ENCODE results near the gene PPFIBP1. TPM values are rescaled to one million over a fixed set of nuclear protein-coding genes. Genes with fewer than 3 reads are reported as not detected.

PPFIBP1 gene
- total and polyA plus RNA-seq, 2 of the 13 experiments (the other 11 are each of a cell fraction or from before 2014, with no cell fraction given), result 16.2 to 21.8 TPM

- TF ChIP-seq SP1 (IDR thresholded peaks at IDR 0.05) (no peak), SP1 (CRISPR knock-in tag; IDR thresholded peaks at IDR 0.05) (no peak), SP5 (CRISPR knock-in tag; IDR thresholded peaks at IDR 0.05; ENCODE audit: borderline replicate concordance, low read depth) (no peak)
Measured at GRCh38 chr12:27531896-27532295, 7.9 kb downstream of the PPFIBP1 start (continued).

DNA sequence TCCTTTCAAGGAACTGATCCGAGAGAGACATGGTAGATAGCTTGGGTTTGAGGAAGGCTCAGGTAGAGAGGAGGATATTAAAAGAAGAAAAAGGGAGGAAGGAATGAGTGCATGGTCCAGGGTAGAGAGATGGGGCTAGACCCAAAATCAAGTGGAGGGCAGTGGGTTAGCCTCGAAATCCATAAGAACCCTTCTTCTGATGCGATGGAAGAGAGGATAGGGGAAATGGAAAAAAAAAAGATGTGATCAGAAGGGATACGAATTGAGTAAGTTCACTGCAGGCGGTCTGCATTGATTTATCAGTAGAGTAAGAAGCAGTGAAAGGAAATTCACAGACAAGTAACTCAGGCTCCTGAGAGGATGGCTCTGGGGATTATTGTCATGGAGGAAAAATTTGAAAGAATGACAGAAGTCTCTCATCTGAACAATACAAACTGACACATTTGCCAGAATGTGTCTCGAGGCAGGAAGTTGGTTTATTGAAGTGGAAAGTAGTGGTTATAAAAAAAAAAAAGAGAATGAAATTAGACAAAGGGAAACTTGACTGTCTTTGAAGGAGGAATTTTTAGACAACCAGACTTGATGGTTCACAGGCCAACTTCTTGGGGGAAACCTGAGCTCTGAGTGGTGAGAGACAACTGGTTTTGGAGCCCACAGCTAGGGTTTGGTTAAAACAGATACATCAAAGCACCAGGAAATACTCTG, 10.2 kb downstream of the PPFIBP1 start:
- intact Hi-C loops (cut with micrococcal nuclease; ENCODE audit: unreplicated experiment), result no loop called here
- H2AFZ ChIP-seq (ENCODE audit: low read length), result no peak overlapping the region
- ChIA-PET POLR2A (no interaction called here), CTCF (ENCODE audit: low intra/inter-chr PET ratio, low total read pairs) (no interaction called here)
- H3K79me2 ChIP-seq (ENCODE audit: insufficient read depth, low read length), result peaks cover 33% of the 10 kb centered on the region
- no peaks in the 10 kb centered on the region for H3K27me3 ChIP-seq (ENCODE audit: control insufficient read depth in 1 of 2, insufficient read depth in 2 of 2, low read length in 2 of 2)
- no peaks in the 10 kb centered on the region for H3K9me3 ChIP-seq (ENCODE audit: low read length)
- DNase-seq (ENCODE audit: low spot score) (no peak), ATAC-seq (no peak), FAIRE-seq (no peak)
- in situ Hi-C loops (cut with HindIII; ENCODE audit: extremely low pct_ligation_motif_present, low pct_unique_long_range_greater_than_20kb), result no loop called here
- no peak overlapping the region for H3K4me3 ChIP-seq (replicated peaks in 1 of 3; ENCODE audit: insufficient read depth in 1 of 3, low read depth in 2 of 3, low read length in 3 of 3)
- WGBS (ENCODE audit: low lambda C conversion rate), result 97% methylated on average over 6 of the region's 6 CpGs
- no peak overlapping the region for H3K9ac ChIP-seq (ENCODE audit: insufficient read depth, low read depth, low read length)
- BruUV-seq (replicated peaks), result no TSS peak
- no peak overlapping the region for H3K27ac ChIP-seq (ENCODE audit: extremely low read length, insufficient read depth, low read length)
- peaks cover 15% of the 10 kb centered on the region for H3K4me1 ChIP-seq (ENCODE audit: insufficient read depth, low read length)
- H3K36me3 ChIP-seq (replicated peaks in 1 of 2; ENCODE audit: control insufficient read depth in 1 of 2, insufficient read depth in 2 of 2, low read length in 2 of 2), result no peaks in the 10 kb centered on the region; a peak in 1 of 5 replicates
- no peaks in the 10 kb centered on the region for H4K20me1 ChIP-seq (ENCODE audit: insufficient read depth, low read length)
- no peak overlapping the region for H3K4me2 ChIP-seq (ENCODE audit: low read depth, low read length)
- TF ChIP-seq, protein P1, sequence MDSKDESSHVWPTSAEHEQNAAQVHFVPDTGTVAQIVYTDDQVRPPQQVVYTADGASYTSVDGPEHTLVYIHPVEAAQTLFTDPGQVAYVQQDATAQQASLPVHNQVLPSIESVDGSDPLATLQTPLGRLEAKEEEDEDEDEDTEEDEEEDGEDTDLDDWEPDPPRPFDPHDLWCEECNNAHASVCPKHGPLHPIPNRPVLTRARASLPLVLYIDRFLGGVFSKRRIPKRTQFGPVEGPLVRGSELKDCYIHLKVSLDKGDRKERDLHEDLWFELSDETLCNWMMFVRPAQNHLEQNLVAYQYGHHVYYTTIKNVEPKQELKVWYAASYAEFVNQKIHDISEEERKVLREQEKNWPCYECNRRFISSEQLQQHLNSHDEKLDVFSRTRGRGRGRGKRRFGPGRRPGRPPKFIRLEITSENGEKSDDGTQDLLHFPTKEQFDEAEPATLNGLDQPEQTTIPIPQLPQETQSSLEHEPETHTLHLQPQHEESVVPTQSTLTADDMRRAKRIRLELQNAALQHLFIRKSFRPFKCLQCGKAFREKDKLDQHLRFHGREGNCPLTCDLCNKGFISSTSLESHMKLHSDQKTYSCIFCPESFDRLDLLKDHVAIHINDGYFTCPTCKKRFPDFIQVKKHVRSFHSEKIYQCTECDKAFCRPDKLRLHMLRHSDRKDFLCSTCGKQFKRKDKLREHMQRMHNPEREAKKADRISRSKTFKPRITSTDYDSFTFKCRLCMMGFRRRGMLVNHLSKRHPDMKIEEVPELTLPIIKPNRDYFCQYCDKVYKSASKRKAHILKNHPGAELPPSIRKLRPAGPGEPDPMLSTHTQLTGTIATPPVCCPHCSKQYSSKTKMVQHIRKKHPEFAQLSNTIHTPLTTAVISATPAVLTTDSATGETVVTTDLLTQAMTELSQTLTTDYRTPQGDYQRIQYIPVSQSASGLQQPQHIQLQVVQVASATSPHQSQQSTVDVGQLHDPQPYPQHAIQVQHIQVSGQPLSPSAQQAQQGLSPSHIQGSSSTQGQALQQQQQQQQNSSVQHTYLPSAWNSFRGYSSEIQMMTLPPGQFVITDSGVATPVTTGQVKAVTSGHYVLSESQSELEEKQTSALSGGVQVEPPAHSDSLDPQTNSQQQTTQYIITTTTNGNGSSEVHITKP (CRISPR knock-in tag; IDR thresholded peaks at IDR 0.05; ENCODE audit: low read depth), result no peak
- TF ChIP-seq ZNF383 (CRISPR knock-in tag; IDR thresholded peaks at IDR 0.05; ENCODE audit: borderline replicate concordance) (no peak), JARID2 (CRISPR knock-in tag; IDR thresholded peaks at IDR 0.05; ENCODE audit: insufficient replicate concordance) (no peak), ZFY (CRISPR knock-in tag; IDR thresholded peaks at IDR 0.05) (no peak), CC2D1A (CRISPR knock-in tag; IDR thresholded peaks at IDR 0.05) (no peak), MAFK (conservative IDR thresholded peaks at IDR 0.05 in 1 of 2, IDR thresholded peaks at IDR 0.05 in 1 of 2; ENCODE audit: low read length in 2 of 2) (no peak), STAG1 (CRISPR knock-in tag; IDR thresholded peaks at IDR 0.05) (no peak)
- TF ChIP-seq, protein P2, sequence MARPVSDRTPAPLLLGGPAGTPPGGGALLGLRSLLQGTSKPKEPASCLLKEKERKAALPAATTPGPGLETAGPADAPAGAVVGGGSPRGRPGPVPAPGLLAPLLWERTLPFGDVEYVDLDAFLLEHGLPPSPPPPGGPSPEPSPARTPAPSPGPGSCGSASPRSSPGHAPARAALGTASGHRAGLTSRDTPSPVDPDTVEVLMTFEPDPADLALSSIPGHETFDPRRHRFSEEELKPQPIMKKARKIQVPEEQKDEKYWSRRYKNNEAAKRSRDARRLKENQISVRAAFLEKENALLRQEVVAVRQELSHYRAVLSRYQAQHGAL (CRISPR knock-in tag; IDR thresholded peaks at IDR 0.05; ENCODE audit: not compliant biosample characterization), result no peak
- TF ChIP-seq, protein P3, sequence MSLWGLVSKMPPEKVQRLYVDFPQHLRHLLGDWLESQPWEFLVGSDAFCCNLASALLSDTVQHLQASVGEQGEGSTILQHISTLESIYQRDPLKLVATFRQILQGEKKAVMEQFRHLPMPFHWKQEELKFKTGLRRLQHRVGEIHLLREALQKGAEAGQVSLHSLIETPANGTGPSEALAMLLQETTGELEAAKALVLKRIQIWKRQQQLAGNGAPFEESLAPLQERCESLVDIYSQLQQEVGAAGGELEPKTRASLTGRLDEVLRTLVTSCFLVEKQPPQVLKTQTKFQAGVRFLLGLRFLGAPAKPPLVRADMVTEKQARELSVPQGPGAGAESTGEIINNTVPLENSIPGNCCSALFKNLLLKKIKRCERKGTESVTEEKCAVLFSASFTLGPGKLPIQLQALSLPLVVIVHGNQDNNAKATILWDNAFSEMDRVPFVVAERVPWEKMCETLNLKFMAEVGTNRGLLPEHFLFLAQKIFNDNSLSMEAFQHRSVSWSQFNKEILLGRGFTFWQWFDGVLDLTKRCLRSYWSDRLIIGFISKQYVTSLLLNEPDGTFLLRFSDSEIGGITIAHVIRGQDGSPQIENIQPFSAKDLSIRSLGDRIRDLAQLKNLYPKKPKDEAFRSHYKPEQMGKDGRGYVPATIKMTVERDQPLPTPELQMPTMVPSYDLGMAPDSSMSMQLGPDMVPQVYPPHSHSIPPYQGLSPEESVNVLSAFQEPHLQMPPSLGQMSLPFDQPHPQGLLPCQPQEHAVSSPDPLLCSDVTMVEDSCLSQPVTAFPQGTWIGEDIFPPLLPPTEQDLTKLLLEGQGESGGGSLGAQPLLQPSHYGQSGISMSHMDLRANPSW (CRISPR knock-in tag; IDR thresholded peaks at IDR 0.05; ENCODE audit: borderline replicate concordance), result no peak
- TF ChIP-seq, protein P4, sequence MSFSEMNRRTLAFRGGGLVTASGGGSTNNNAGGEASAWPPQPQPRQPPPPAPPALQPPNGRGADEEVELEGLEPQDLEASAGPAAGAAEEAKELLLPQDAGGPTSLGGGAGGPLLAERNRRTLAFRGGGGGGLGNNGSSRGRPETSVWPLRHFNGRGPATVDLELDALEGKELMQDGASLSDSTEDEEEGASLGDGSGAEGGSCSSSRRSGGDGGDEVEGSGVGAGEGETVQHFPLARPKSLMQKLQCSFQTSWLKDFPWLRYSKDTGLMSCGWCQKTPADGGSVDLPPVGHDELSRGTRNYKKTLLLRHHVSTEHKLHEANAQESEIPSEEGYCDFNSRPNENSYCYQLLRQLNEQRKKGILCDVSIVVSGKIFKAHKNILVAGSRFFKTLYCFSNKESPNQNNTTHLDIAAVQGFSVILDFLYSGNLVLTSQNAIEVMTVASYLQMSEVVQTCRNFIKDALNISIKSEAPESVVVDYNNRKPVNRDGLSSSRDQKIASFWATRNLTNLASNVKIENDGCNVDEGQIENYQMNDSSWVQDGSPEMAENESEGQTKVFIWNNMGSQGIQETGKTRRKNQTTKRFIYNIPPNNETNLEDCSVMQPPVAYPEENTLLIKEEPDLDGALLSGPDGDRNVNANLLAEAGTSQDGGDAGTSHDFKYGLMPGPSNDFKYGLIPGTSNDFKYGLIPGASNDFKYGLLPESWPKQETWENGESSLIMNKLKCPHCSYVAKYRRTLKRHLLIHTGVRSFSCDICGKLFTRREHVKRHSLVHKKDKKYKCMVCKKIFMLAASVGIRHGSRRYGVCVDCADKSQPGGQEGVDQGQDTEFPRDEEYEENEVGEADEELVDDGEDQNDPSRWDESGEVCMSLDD (CRISPR knock-in tag; IDR thresholded peaks at IDR 0.05; ENCODE audit: borderline replicate concordance), result no peak
